ENCODE measurements around the gene MOB3B. TPM values are rescaled to one million over a fixed set of nuclear protein-coding genes. Genes with fewer than 3 reads are reported as not detected.

The MOB3B gene
- total and polyA plus RNA-seq, 2 of the 13 experiments (the other 11 are each of a cell fraction or from before 2014, with no cell fraction given), result 0.03 to 0.09 TPM

DNA sequence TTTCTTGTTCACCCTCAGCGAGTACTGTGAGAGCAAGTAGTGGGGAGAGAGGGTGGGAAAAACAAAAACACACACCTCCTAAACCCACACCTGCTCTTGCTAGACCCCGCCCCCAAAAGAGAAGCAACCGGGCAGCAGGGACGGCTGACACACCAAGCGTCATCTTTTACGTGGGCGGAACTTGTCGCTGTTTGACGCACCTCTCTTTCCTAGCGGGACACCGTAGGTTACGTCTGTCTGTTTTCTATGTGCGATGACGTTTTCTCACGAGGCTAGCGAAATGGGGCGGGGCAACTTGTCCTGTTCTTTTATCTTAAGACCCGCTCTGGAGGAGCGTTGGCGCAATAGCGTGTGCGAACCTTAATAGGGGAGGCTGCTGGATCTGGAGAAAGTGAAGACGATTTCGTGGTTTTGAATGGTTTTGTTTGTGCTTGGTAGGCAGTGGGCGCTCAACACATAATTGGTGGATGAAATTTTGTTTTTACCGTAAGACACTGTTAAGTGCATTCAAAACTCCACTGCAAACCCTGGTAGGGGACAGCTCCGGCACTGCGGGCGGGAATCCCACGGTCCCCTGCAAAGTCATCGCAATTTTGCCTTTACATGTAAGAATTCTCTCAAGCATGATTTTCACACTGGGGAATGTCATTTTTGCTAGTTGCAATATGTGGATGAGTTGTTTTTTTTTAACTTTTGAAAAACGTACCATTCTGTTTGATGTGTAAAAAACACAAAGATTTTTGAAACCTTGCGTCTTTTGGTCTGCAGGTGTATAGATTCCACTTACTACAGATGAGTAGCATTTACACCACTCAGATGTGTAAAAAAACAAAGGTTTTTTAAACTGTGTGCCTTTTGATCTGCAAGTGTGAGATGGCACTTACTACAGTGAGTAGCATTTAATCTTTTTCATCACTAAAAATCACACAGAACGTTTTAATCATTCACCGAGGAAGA, 44.3 kb upstream of the MOB3B start (continued):
- TF ChIP-seq ZNF460 (CRISPR knock-in tag; IDR thresholded peaks at IDR 0.05; ENCODE audit: borderline replicate concordance) (no peak), HOXA9 (CRISPR knock-in tag; IDR thresholded peaks at IDR 0.05; ENCODE audit: borderline replicate concordance) (no peak), ZC3H13 (CRISPR knock-in tag; IDR thresholded peaks at IDR 0.05) (no peak), KLF12 (CRISPR knock-in tag; IDR thresholded peaks at IDR 0.05; ENCODE audit: borderline replicate concordance) (0 out of 2 replicates have a peak, but pooled peaks have one; percentile 55), MLLT10 (CRISPR knock-in tag; IDR thresholded peaks at IDR 0.05) (no peak), UBTF (CRISPR knock-in tag; IDR thresholded peaks at IDR 0.05) (no peak; the same call in 1 of the 2 replicates), FOXO1 (CRISPR knock-in tag; IDR thresholded peaks at IDR 0.05) (no peak), SP1 (IDR thresholded peaks at IDR 0.05) (no peak), SP1 (CRISPR knock-in tag; IDR thresholded peaks at IDR 0.05) (peak; percentile 90), ZNF800 (CRISPR knock-in tag; IDR thresholded peaks at IDR 0.05) (no peak), HNRNPL (IDR thresholded peaks at IDR 0.05; ENCODE audit: low read depth, low read length) (no peak), SOX13 (IDR thresholded peaks at IDR 0.05) (no peak), SOX13 (CRISPR knock-in tag; conservative IDR thresholded peaks at IDR 0.05 in 1 of 2, IDR thresholded peaks at IDR 0.05 in 1 of 2) (no peak), DNMT3B (CRISPR knock-in tag; conservative IDR thresholded peaks at IDR 0.05) (no peak), EZH2 (conservative IDR thresholded peaks at IDR 0.05; ENCODE audit: low read depth, low read length) (no peak), ZNF629 (CRISPR knock-in tag; conservative IDR thresholded peaks at IDR 0.05) (0 out of 2 replicates have a peak, but pooled peaks have one; percentile 20), MYPOP (CRISPR knock-in tag; IDR thresholded peaks at IDR 0.05) (no peak; the same call in 1 of the 2 replicates), ZNF781 (CRISPR knock-in tag; IDR thresholded peaks at IDR 0.05; ENCODE audit: borderline replicate concordance, not compliant biosample characterization) (no peak), PCBP2 (optimal IDR thresholded peaks at IDR 0.05; ENCODE audit: low read depth, low read length, poor library complexity, severe bottlenecking) (no peak), ZEB1 (IDR thresholded peaks at IDR 0.05; ENCODE audit: insufficient replicate concordance, low read depth) (no peak), IRF9 (CRISPR knock-in tag; IDR thresholded peaks at IDR 0.05; ENCODE audit: borderline replicate concordance) (no peak)
- TF ChIP-seq, protein P1, sequence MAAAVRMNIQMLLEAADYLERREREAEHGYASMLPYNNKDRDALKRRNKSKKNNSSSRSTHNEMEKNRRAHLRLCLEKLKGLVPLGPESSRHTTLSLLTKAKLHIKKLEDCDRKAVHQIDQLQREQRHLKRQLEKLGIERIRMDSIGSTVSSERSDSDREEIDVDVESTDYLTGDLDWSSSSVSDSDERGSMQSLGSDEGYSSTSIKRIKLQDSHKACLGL (CRISPR knock-in tag; IDR thresholded peaks at IDR 0.05), result no peak

Data from HepG2 (cell line).